ENCODE measurements around the gene FAXDC2.

FAXDC2 gene

DNA sequence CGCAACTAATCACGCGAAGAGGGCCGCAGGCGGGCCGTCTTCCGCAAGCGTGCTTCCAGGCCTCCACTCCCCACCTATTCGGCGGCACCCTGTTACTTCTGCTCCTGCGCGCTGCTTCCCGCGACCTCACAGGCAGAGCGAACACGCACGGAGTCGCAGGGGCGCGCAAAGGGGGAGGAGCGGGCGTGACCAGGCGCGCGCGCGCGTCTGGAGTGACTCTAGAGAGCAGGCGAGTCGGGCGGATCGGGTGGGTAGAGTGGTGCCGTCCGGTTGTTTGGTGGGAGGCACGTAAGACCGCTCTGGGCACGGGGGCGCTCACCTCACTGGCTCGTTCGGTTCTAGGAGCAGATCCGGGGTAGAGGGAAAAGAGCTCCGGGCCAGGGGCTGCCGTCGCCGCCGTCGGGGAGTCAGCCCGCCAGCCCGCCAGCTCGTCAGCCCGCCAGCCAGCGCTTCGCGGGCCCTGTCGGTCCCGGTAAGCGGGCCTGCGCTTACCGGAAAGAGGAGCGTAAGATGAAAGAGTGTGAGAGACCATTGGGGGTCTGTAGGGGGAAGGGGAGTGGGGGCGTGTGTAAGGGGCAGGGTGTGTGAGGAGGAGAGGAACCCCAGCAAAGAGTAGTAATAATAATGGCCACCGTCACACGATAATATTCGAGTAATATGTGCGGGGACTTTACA, 8.0 kb upstream of the FAXDC2 start, which contains the start of gene CNOT8:
Gene CNOT8, plus strand, starts transcription at position 331 of the 675 bp plus-strand sequence. CDS start 4,652 bp downstream, outside the sequence.
- Histone ChIP-seq H3K79me2 (ENCODE audit: low read length) (peaks cover 50% of the 10 kb centered on the region), H3K4me1 (ENCODE audit: low read length) (peaks cover 29% of the 10 kb centered on the region), H3K36me3 (replicated peaks; ENCODE audit: low read depth, low read length) (peaks cover 3% of the 10 kb centered on the region), H3K9me3 (ENCODE audit: insufficient read depth, low read length) (no peaks in the 10 kb centered on the region), H3K4me3 (ENCODE audit: low read length) (peak within 1 kb of the TSS; percentile 98), H3K4me2 (ENCODE audit: low read length) (peak within 1 kb of the TSS; percentile 97), H4K20me1 (ENCODE audit: insufficient read depth, low read length) (peaks cover 28% of the 10 kb centered on the region), H3K27me3 (ENCODE audit: low read depth, low read length) (no peaks in the 10 kb centered on the region), H3K27ac (ENCODE audit: low read length) (peak within 1 kb of the TSS; percentile 89), H3K9ac (ENCODE audit: low read length) (peak within 1 kb of the TSS; percentile 97), H2AFZ (ENCODE audit: low read depth, low read length) (peak within 1 kb of the TSS; percentile 91)
- TF ChIP-seq, protein P1, sequence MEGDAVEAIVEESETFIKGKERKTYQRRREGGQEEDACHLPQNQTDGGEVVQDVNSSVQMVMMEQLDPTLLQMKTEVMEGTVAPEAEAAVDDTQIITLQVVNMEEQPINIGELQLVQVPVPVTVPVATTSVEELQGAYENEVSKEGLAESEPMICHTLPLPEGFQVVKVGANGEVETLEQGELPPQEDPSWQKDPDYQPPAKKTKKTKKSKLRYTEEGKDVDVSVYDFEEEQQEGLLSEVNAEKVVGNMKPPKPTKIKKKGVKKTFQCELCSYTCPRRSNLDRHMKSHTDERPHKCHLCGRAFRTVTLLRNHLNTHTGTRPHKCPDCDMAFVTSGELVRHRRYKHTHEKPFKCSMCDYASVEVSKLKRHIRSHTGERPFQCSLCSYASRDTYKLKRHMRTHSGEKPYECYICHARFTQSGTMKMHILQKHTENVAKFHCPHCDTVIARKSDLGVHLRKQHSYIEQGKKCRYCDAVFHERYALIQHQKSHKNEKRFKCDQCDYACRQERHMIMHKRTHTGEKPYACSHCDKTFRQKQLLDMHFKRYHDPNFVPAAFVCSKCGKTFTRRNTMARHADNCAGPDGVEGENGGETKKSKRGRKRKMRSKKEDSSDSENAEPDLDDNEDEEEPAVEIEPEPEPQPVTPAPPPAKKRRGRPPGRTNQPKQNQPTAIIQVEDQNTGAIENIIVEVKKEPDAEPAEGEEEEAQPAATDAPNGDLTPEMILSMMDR (IDR thresholded peaks at IDR 0.05; ENCODE audit: low read depth, low read length) = no peak
- no peak for TF ChIP-seq EZH2phosphoT487 (IDR thresholded peaks at IDR 0.05; ENCODE audit: low read depth)

DNA sequence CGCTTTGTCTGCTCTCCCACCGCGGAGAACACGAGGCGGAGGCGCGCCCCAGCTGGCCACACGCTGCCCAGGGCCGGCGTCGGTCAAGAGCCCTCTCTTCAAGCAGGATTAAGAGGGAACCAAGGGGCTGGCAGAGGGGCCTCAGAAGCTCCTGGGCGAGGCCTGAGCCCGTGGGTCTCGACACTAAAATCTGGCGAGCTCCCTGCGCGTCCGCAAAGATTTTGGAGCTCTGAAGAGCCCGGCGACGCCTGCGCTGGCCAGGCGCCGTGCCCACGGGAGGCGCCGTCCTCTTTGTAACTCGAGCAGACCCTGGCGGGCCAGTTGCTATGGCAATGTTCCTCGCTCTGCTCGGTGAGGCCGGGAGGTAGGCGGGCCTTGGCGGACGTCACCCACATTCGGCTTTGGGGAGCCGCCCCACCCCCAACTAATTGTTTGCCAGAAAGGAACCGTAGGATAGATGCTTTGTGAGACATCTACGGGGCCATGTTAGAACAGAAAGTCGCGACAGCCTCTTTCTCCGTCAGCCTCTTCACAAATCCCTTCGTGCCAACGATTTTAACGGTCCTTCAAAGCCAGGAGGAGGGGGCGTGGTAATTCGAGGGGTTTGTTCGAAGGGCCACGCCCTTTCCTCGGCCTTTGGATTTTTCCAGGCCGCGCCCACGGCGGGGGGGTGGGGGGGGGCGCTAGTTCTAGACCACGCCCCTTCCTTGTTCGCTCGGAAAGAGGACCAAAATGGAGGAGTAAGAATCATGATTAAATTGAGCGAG, 7.3 kb upstream of the FAXDC2 start:
- H3K9ac ChIP-seq (ENCODE audit: low read length) = peak overlapping the region; percentile 97
- H3K79me2 ChIP-seq (ENCODE audit: low read length) = peaks cover 43% of the 10 kb centered on the region
- peak overlapping the region; percentile 89 for H3K27ac ChIP-seq (ENCODE audit: low read length)
- peaks cover 28% of the 10 kb centered on the region for H3K4me1 ChIP-seq (ENCODE audit: low read length)
- H3K27me3 ChIP-seq (ENCODE audit: low read depth, low read length) = no peaks in the 10 kb centered on the region
- H3K4me3 ChIP-seq (ENCODE audit: low read length) = peak overlapping the region; percentile 98
- H2AFZ ChIP-seq (ENCODE audit: low read depth, low read length) = peak overlapping the region; percentile 91
- peak overlapping the region; percentile 97 for H3K4me2 ChIP-seq (ENCODE audit: low read length)
- H3K9me3 ChIP-seq (ENCODE audit: insufficient read depth, low read length) = no peaks in the 10 kb centered on the region
- H4K20me1 ChIP-seq (ENCODE audit: insufficient read depth, low read length) = peaks cover 23% of the 10 kb centered on the region
- no peak for TF ChIP-seq EZH2phosphoT487 (IDR thresholded peaks at IDR 0.05; ENCODE audit: low read depth)
- TF ChIP-seq, protein P1 (IDR thresholded peaks at IDR 0.05; ENCODE audit: low read depth, low read length) = no peak
- no peaks in the 10 kb centered on the region for H3K36me3 ChIP-seq (replicated peaks; ENCODE audit: low read depth, low read length)

DNA sequence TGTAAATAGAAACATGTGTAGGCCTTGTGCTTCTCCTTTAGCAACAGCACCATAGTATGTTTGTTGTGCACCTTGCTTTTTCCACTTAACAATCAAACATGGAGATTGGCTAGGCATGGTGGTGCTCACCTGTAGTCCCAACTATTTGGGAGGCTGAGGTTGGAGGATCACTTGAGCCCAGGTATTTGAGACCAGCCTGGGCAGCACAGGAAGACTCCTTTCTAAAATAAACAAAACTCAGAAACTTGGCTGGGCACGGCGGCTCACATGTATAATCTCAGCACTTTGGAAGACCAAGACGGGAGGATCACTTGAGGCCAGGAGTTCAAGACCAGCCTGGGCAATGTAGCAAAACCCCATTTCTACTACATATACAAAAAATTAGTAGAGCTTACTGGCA, 948 bp upstream of the FAXDC2 start:
- Histone ChIP-seq H3K4me2 (ENCODE audit: low read length) (no peak overlapping the region), H3K27me3 (ENCODE audit: low read depth, low read length) (no peaks in the 10 kb centered on the region), H2AFZ (ENCODE audit: low read depth, low read length) (no peak overlapping the region), H3K79me2 (ENCODE audit: low read length) (no peaks in the 10 kb centered on the region), H3K9me3 (ENCODE audit: insufficient read depth, low read length) (no peaks in the 10 kb centered on the region), H3K4me1 (ENCODE audit: low read length) (no peaks in the 10 kb centered on the region), H3K27ac (ENCODE audit: low read length) (no peak overlapping the region), H4K20me1 (ENCODE audit: insufficient read depth, low read length) (no peaks in the 10 kb centered on the region), H3K4me3 (ENCODE audit: low read length) (no peak overlapping the region), H3K36me3 (replicated peaks; ENCODE audit: low read depth, low read length) (no peaks in the 10 kb centered on the region), H3K9ac (ENCODE audit: low read length) (no peak overlapping the region)
- no peak for TF ChIP-seq EZH2phosphoT487 (IDR thresholded peaks at IDR 0.05; ENCODE audit: low read depth)
- TF ChIP-seq, protein P1 (IDR thresholded peaks at IDR 0.05; ENCODE audit: low read depth, low read length) = no peak

DNA sequence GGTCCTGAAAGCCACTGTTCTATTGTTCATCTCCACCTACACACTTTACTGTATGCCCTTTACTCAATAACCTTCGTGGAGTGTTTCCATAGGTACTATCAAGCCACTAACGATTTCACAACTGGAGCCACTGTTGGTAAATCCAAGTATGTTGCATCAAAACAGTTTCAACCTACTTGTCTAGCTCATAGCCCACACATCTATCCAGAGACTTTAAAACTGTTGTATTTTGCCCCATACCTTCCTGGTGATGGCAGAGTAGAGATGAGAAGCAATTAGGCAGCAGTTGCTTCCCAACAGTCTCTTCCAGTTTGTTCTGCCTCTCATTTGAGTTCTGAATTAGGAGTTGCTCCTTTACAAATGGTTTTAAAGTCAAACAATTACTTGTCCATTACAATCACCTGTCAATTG, 607 bp downstream of the FAXDC2 start:
- no peaks in the 10 kb centered on the region for H4K20me1 ChIP-seq (ENCODE audit: insufficient read depth, low read length)
- H3K4me1 ChIP-seq (ENCODE audit: low read length) = no peaks in the 10 kb centered on the region
- H2AFZ ChIP-seq (ENCODE audit: low read depth, low read length) = no peak overlapping the region
- H3K27ac ChIP-seq (ENCODE audit: low read length) = no peak overlapping the region
- TF ChIP-seq, protein P1 (IDR thresholded peaks at IDR 0.05; ENCODE audit: low read depth, low read length) = no peak
- TF ChIP-seq EZH2phosphoT487 (IDR thresholded peaks at IDR 0.05; ENCODE audit: low read depth) = no peak
- no peaks in the 10 kb centered on the region for H3K27me3 ChIP-seq (ENCODE audit: low read depth, low read length)
- H3K79me2 ChIP-seq (ENCODE audit: low read length) = no peaks in the 10 kb centered on the region
- no peaks in the 10 kb centered on the region for H3K9me3 ChIP-seq (ENCODE audit: insufficient read depth, low read length)
- no peak overlapping the region for H3K9ac ChIP-seq (ENCODE audit: low read length)
- H3K36me3 ChIP-seq (replicated peaks; ENCODE audit: low read depth, low read length) = no peaks in the 10 kb centered on the region
- H3K4me3 ChIP-seq (ENCODE audit: low read length) = no peak overlapping the region
- H3K4me2 ChIP-seq (ENCODE audit: low read length) = no peak overlapping the region
